KOPT-K1 (cell line): ENCODE measurements around the gene ATG13.
"Not testable (repeated sequence)": the region's sequence is repeated elsewhere in the genome, so short reads cannot be mapped to it uniquely, and the experiment has no call there.

ENCODE experiments used
- H3K27ac ChIP-seq: fragments of 200-600 bp; sonication (generic); 2 replicates; pipeline ENCODE4 v1.5.1; 2016; ENCODE audit warnings: antibody characterized with exemption, mild to moderate bottlenecking, low read depth, low read length; ENCODE audit not compliant: poor library complexity, severe bottlenecking
- H3K36me3 ChIP-seq: fragments of 200-600 bp; sonication (generic); 2 replicates; pipeline ENCODE4 v1.5.1; 2017; ENCODE audit warnings: antibody characterized with exemption, mild to moderate bottlenecking, low read length, moderate library complexity; ENCODE audit not compliant: insufficient read depth
- H3K9me3 ChIP-seq: fragments of 200-600 bp; sonication (generic); 2 replicates; pipeline ENCODE4 v1.5.1; 2017; ENCODE audit warnings: antibody characterized with exemption, low read length, mild to moderate bottlenecking; ENCODE audit not compliant: insufficient read depth, poor library complexity, severe bottlenecking

ATG13 gene

GRCh38 chr11:46701078-46701654, 83.8 kb downstream of the ATG13 start:
- Histone ChIP-seq H3K9me3 (no peaks in the 10 kb centered on the region), H3K36me3 (peaks cover 43% of the 10 kb centered on the region), H3K27ac (peak overlapping the region; percentile 95)

GRCh38 chr11:46705070-46705688, 87.8 kb downstream of the ATG13 start:
- Histone ChIP-seq H3K27ac (no peak overlapping the region), H3K36me3 (peaks cover 59% of the 10 kb centered on the region), H3K9me3 (no peaks in the 10 kb centered on the region)

GRCh38 chr11:46706886-46707285, 89.5 kb downstream of the ATG13 start:
- no peak overlapping the region for H3K27ac ChIP-seq
- no peaks in the 10 kb centered on the region for H3K9me3 ChIP-seq
- peaks cover 59% of the 10 kb centered on the region for H3K36me3 ChIP-seq

GRCh38 chr11:46709351-46709750, 92.0 kb downstream of the ATG13 start:
- not testable (repeated sequence) for H3K9me3 ChIP-seq, H3K27ac ChIP-seq
- peaks cover 35% of the 10 kb centered on the region for H3K36me3 ChIP-seq

GRCh38 chr11:46710821-46711269, 93.5 kb downstream of the ATG13 start:
- peaks cover 20% of the 10 kb centered on the region for H3K36me3 ChIP-seq
- no peak overlapping the region for H3K27ac ChIP-seq
- H3K9me3 ChIP-seq, result no peaks in the 10 kb centered on the region

DNA sequence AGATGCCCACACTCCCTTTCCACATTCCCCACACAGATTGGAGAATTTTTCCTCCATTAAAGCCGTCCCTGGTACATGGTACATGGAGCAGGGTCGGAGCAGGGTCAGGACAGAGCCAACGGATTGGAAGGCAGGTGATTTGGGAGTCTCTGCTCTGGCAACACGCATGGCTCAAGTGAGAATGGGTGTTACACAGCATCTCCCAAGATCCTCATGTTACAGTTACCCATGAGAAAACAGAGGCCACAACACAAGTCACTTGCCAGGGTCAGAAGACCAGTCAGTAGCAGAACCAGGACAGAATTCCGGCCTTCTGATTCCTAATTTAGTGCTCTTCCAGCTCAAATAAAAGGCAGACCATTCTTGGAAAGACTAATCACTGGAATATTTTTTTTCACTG, 94.0 kb downstream of the ATG13 start:
- H3K9me3 ChIP-seq, result no peaks in the 10 kb centered on the region
- peaks cover 16% of the 10 kb centered on the region for H3K36me3 ChIP-seq
- H3K27ac ChIP-seq, result no peak overlapping the region

GRCh38 chr11:46712874-46713576, 95.7 kb downstream of the ATG13 start:
- H3K36me3 ChIP-seq, result no peaks in the 10 kb centered on the region; the same call in 1 of the 2 replicates

GRCh38 chr11:46717825-46718154, 100.4 kb downstream of the ATG13 start:
- H3K9me3 ChIP-seq, H3K36me3 ChIP-seq, H3K27ac ChIP-seq: not testable (repeated sequence)

More at GRCh38 chr11:46712874-46713576, 95.7 kb downstream of the ATG13 start:
- H3K9me3 ChIP-seq, result no peaks in the 10 kb centered on the region
- H3K27ac ChIP-seq, result no peak overlapping the region

GRCh38 chr11:46718155-46719019, 101.0 kb downstream of the ATG13 start:
- H3K9me3 ChIP-seq, result no peaks in the 10 kb centered on the region
- no peak overlapping the region for H3K27ac ChIP-seq
- no peaks in the 10 kb centered on the region for H3K36me3 ChIP-seq

GRCh38 chr11:46719048-46719542, 101.7 kb downstream of the ATG13 start, which contains the start of gene F2:
Gene F2 (plus strand): TSS chr11:46719213. CDS start chr11:46719236, 23 bp downstream.
- H3K9me3 ChIP-seq, result no peaks in the 10 kb centered on the region
- H3K27ac ChIP-seq, result no peak within 1 kb of the TSS

GRCh38 chr11:46719543-46720218, 102.3 kb downstream of the ATG13 start:
- no peaks in the 10 kb centered on the region for H3K36me3 ChIP-seq
- H3K27ac ChIP-seq, result no peak overlapping the region
- H3K9me3 ChIP-seq, result no peaks in the 10 kb centered on the region

More at GRCh38 chr11:46719048-46719542, 101.7 kb downstream of the ATG13 start, which contains the start of gene F2:
- H3K36me3 ChIP-seq, result no peaks in the 10 kb centered on the region

DNA sequence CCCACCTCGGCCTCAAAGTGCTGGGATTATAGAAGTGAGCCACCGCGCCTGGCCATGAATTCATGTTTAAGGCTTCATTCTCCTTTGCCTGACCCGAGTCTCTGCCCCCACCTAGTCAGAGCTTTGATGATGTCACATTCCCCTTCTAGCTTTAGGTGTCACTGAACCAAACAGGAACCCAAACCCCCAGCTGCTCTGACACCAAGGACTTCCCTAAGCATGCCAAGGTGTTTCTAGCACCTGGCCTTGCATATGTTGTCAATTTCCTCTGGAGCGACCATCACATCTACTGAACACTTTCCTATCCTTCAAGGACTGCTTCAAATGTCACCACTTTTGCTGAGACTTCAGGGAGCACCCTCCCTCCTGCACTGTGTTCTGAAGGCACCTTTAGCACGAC, 103.9 kb downstream of the ATG13 start:
- Histone ChIP-seq H3K9me3 (no peaks in the 10 kb centered on the region), H3K36me3 (no peaks in the 10 kb centered on the region), H3K27ac (no peak overlapping the region)

DNA sequence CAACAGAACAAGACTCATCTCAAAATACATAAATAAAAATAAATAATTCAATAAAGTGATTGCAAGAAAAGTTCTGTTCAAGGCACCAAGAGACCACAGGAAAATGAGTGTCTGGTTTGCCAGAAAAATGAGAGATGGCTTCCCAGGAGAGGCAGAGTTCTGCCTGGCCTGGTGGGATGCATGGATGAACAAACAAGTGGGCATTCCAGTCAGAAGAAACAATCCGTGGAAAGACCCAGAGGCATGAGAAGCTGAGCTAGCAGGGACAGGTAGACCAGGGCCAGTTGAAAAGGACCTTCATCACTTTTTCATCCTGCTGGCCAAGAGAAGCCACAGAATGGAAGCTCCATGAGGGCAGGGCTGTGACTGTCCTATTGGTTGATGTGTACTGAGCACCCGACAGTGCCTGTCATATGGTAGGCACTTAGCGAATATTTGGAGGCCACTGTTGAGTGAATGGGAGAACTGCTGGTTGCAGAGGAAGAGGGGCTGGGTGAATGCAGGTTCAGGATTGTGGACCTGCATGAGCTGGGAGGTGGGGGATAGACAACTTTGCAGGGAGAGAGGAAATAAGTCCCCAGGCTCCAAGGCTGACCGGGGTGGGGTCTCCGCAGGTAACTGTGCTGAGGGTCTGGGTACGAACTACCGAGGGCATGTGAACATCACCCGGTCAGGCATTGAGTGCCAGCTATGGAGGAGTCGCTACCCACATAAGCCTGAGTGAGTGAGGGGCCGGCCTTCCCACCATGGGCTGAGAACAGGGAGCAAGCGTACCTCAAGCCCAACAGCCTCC, 105.4 kb downstream of the ATG13 start:
- Histone ChIP-seq H3K27ac (no peak overlapping the region), H3K36me3 (no peaks in the 10 kb centered on the region), H3K9me3 (no peaks in the 10 kb centered on the region)

DNA sequence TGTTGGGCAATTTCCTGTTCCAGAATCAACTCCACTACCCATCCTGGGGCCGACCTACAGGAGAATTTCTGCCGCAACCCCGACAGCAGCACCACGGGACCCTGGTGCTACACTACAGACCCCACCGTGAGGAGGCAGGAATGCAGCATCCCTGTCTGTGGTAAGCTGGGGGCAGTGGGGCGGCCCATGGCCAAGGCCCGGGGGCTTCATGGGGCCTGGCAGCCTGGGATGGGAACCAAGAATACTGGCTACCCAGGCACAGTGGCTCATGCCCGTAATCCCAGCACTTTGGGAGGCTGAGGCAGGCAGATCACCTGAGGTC, 106.0 kb downstream of the ATG13 start:
- H3K9me3 ChIP-seq, result no peaks in the 10 kb centered on the region
- no peaks in the 10 kb centered on the region for H3K36me3 ChIP-seq
- H3K27ac ChIP-seq, result no peak overlapping the region
